OCI-LY7 (cell line): Measurements from ENCODE around the gene CD274.

Experiments used
- EZH2phosphoT487 ChIP-seq: fragments of 200-600 bp; sonication (generic); IDR thresholded peaks from 2 replicates; pipeline ENCODE4 v1.6.1; 2018; ENCODE audit warnings: low read depth, borderline replicate concordance, mild to moderate bottlenecking, mixed run types, antibody characterized with exemption, low read length, moderate library complexity, mixed read lengths
- TF ChIP-seq, protein P1 (sequence below): fragments of 200-600 bp; sonication (generic); conservative IDR thresholded peaks from 2 replicates; pipeline ENCODE4 v1.5.1; 2014; ENCODE audit warnings: mild to moderate bottlenecking, antibody characterized with exemption, low read length, moderate library complexity, mixed read lengths

DNA sequence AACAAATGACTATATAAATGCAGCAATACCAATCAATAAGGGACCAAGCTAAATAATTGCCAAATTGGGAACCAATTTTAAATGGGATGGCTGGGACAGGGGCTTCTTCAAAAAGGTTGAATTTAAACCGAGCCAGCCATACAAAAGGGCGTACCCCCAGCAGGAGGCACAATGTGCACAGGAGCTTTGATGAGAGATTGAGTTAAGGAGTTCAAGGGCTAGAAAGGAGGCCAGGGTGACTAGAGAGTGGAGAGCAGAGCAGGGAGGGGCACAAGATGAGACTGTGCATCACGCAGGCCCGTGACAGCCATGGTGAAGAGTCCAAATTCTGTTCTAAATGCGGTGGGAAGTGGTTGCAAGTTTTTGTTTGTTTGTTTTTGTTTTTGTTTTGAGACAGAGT, 36.6 kb downstream of the CD274 start:
- TF ChIP-seq, protein P1, sequence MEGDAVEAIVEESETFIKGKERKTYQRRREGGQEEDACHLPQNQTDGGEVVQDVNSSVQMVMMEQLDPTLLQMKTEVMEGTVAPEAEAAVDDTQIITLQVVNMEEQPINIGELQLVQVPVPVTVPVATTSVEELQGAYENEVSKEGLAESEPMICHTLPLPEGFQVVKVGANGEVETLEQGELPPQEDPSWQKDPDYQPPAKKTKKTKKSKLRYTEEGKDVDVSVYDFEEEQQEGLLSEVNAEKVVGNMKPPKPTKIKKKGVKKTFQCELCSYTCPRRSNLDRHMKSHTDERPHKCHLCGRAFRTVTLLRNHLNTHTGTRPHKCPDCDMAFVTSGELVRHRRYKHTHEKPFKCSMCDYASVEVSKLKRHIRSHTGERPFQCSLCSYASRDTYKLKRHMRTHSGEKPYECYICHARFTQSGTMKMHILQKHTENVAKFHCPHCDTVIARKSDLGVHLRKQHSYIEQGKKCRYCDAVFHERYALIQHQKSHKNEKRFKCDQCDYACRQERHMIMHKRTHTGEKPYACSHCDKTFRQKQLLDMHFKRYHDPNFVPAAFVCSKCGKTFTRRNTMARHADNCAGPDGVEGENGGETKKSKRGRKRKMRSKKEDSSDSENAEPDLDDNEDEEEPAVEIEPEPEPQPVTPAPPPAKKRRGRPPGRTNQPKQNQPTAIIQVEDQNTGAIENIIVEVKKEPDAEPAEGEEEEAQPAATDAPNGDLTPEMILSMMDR = no peak
- TF ChIP-seq EZH2phosphoT487 = no peak
